GM12878 (cell line): Measurements from ENCODE around the gene CDC37. TPM values are rescaled to one million over a fixed set of nuclear protein-coding genes. Genes with fewer than 3 reads are reported as not detected.

Experiments used
- ATAC-seq: fragments of 200-7000 bp; cut with Tn5 transposase; 3 replicates; pipeline ENCODE4 v1.9.1; 2020; ENCODE audit warnings: mild to moderate bottlenecking, moderate library complexity
- BruUV-seq: library from RNA; stranded (reverse); fragments of 400-500 nt; replicated peaks from 2 replicates; lab custom pipeline; 2021; lab: Mats Ljungman, UMichigan
- CTCF ChIA-PET: fragments of 300-600 bp; sonication (Branson Sonifier 250); formaldehyde crosslinking; extraction: SDS; loops from one replicate; lab custom pipeline; 2021; ENCODE audit warnings: inconsistent platforms; lab: Yijun Ruan, JAX
- POLR2A ChIA-PET: fragments of 350-600 bp; formaldehyde crosslinking; extraction: SDS; loops from one replicate; lab custom pipeline; 2021; ENCODE audit warnings: inconsistent platforms; lab: Charles Lee
- RAD21 ChIA-PET: fragments of 300-600 bp; sonication (Branson Sonifier 250); formaldehyde crosslinking; loops from one replicate; lab custom pipeline; 2023; ENCODE audit warnings: antibody characterized with exemption; ENCODE audit not compliant: unreplicated experiment; lab: Charles Lee
- SMC1A ChIA-PET: fragments of 300-600 bp; sonication (Branson Sonifier 250); formaldehyde crosslinking; loops from one replicate; lab custom pipeline; 2023; ENCODE audit not compliant: unreplicated experiment, uncharacterized antibody; lab: Charles Lee
- DNase-seq: peaks from one replicate; pipeline ENCODE4 v3.0.0-alpha.2; 2011; ENCODE audit warnings: low read depth, low spot score
- FAIRE-seq: peaks from 3 replicates; lab custom pipeline; 2011; peaks lifted over from hg19 to GRCh38; lab: Jason Lieb, UNC
- H2AFZ ChIP-seq: 2 replicates; pipeline ENCODE4 v1.6.0; 2011; ENCODE audit warnings: low read depth, low read length, control low read depth; ENCODE audit not compliant: control insufficient read depth
- H3K27ac ChIP-seq: 2 replicates; pipeline ENCODE4 v1.5.1; 2011; ENCODE audit warnings: control low read depth; ENCODE audit not compliant: control insufficient read depth, insufficient read depth
- H3K27me3 ChIP-seq, 2 experiments: replicated peaks in 1 of 2; 2 replicates each; pipeline versions ENCODE4 v1.6.0 to v1.6.1; 2011; ENCODE audit warnings: low read length in 1 of 2; ENCODE audit not compliant: control insufficient read depth in 2 of 2, insufficient read depth in 2 of 2
- H3K36me3 ChIP-seq, 2 experiments: 2 replicates each; pipeline ENCODE4 v1.5.1; 2011; ENCODE audit warnings: low read length in 1 of 2; ENCODE audit not compliant: control insufficient read depth in 2 of 2, insufficient read depth in 2 of 2
- H3K4me1 ChIP-seq: 2 replicates; pipeline ENCODE4 v1.6.1; 2011; ENCODE audit warnings: mild to moderate bottlenecking, low read length, moderate library complexity, mixed read lengths; ENCODE audit not compliant: control insufficient read depth, insufficient read depth
- H3K4me2 ChIP-seq: 2 replicates; pipeline ENCODE4 v1.6.0; 2011; ENCODE audit warnings: control low read depth; ENCODE audit not compliant: control insufficient read depth, insufficient read depth
- H3K4me3 ChIP-seq: fragments of 200-600 bp; sonication (generic); 2 replicates; pipeline ENCODE4 v1.5.1; 2016
- H3K79me2 ChIP-seq: 2 replicates; pipeline ENCODE4 v1.6.0; 2011; ENCODE audit warnings: low read length; ENCODE audit not compliant: control insufficient read depth, insufficient read depth
- H3K9ac ChIP-seq: 2 replicates; pipeline ENCODE4 v1.8.0; 2011; ENCODE audit warnings: low read length, control low read depth, mixed read lengths; ENCODE audit not compliant: control insufficient read depth, insufficient read depth
- H3K9me3 ChIP-seq: replicated peaks from 3 replicates; pipeline ENCODE4 v1.5.1; 2011; ENCODE audit warnings: mild to moderate bottlenecking, low read length; ENCODE audit not compliant: control insufficient read depth, insufficient read depth
- H4K20me1 ChIP-seq: 2 replicates; pipeline ENCODE4 v1.6.0; 2011; ENCODE audit not compliant: control insufficient read depth, insufficient read depth
- CBX5 ChIP-seq: sonication (generic); IDR thresholded peaks from 2 replicates; pipeline ENCODE4 v1.6.1; 2016; ENCODE audit warnings: low read depth, moderate library complexity, mild to moderate bottlenecking, inconsistent platforms
- ETV6 ChIP-seq, 2 experiments: fragments of 450-650 bp in 1 of 2; IDR thresholded peaks in 1 of 2; conservative IDR thresholded peaks in 1 of 2; 2 replicates each; pipeline ENCODE4 v1.6.1; 2014; ENCODE audit warnings: antibody characterized with exemption in 1 of 2, borderline replicate concordance in 1 of 2, low read depth in 1 of 2, mild to moderate bottlenecking in 1 of 2, moderate library complexity in 1 of 2
- IKZF1 ChIP-seq: fragments of 450-650 bp; conservative IDR thresholded peaks from 2 replicates; pipeline ENCODE4 v1.6.1; 2017; ENCODE audit warnings: antibody characterized with exemption, mild to moderate bottlenecking
- NBN ChIP-seq: fragments of 450-650 bp; IDR thresholded peaks from 2 replicates; pipeline ENCODE4 v1.6.1; 2016
- NFXL1 ChIP-seq: fragments of 450-650 bp; IDR thresholded peaks from 2 replicates; pipeline ENCODE4 v1.6.1; 2017; ENCODE audit warnings: antibody characterized with exemption, mild to moderate bottlenecking, borderline replicate concordance
- PRDM15 ChIP-seq: fragments of 450-650 bp; formaldehyde crosslinking; IDR thresholded peaks from 2 replicates; pipeline ENCODE4 v1.4.0; 2020; ENCODE audit warnings: mild to moderate bottlenecking, moderate library complexity
- TCF3 ChIP-seq: IDR thresholded peaks from 2 replicates; pipeline ENCODE4 v1.6.1; 2012; ENCODE audit warnings: low read depth, mild to moderate bottlenecking, low read length, borderline replicate concordance; ENCODE audit not compliant: insufficient read depth
- WGBS: methylation state at CpG from one replicate; pipeline ENCODE4 v1.1.6; 2016; ENCODE audit warnings: low lambda C conversion rate; ENCODE audit not compliant: insufficient replicate concordance, insufficient coverage; ENCODE audit errors: missing lambda C conversion rate; 5-methylcytosine and 5-hydroxymethylcytosine counted together
- in situ Hi-C: fragments of 300-500 bp; cut with MboI; formaldehyde crosslinking; loops from 9 replicates; pipeline ENCODE4 v1.14.3; 2018; ENCODE audit warnings: mixed read lengths
- intact Hi-C: fragments of 100-400 bp; cut with micrococcal nuclease; formaldehyde crosslinking; loops from one replicate; pipeline ENCODE4 v1.14.2; 2022; ENCODE audit not compliant: unreplicated experiment
- polyA plus RNA-seq, 11 experiments: library from polyadenylated mRNA; depleted of rRNA in 4 of 11; unstranded in 6 of 11; stranded (reverse) in 5 of 11; fragments of >200 nt; fragmentation: Nextera tagmentation in 4 of 11; fragmentation: Illumina TruSeq in 1 of 11; extraction: Ambion mirVana in 4 of 11; extraction: Trizol in 1 of 11; gene quantifications; 1 replicate in 1 of 11; 2 replicates in 10 of 11; pipeline versions ENCODE4 v1.2.1 to v1.2.3, GENCODE V29; 2011 to 2016; ENCODE audit warnings: inconsistent platforms in 2 of 11, missing spikeins in 2 of 11, low read depth in 1 of 11
- total RNA-seq, 4 experiments: library from RNA; depleted of rRNA in 3 of 4; stranded (reverse); fragments of >200 nt in 3 of 4; fragmentation: Illumina TruSeq in 1 of 4; extraction: Trizol in 1 of 4; gene quantifications; 2 replicates each; pipeline versions ENCODE4 v1.2.1 to v1.2.3, GENCODE V29; 2013 to 2021

Gene CDC37
- total and polyA plus RNA-seq, 10 of the 15 experiments (the other 5 are each of a cell fraction or from before 2014, with no cell fraction given): 4.7 to 265 (median 176) TPM

GRCh38 chr19:10402441-10403038 is 802 bp downstream of the CDC37 start:
- no TSS peak for BruUV-seq
- FAIRE-seq (no peak), DNase-seq (no peak), ATAC-seq (no peak)
- TF ChIP-seq ETV6 (conservative IDR thresholded peaks at IDR 0.05 in 1 of 2, IDR thresholded peaks at IDR 0.05 in 1 of 2; ENCODE audit: borderline replicate concordance in 1 of 2, low read depth in 1 of 2) (0 out of 4 replicates have a peak, but pooled peaks of 1 of the 2 experiments have one; percentile 39), NBN (no peak), IKZF1 (peak; percentile 39)
- Histone ChIP-seq H3K9ac (peak overlapping the region; percentile 94), H3K36me3 (peaks cover 0 to 4% of the 10 kb centered on the region in 2 experiments; a peak in 3 of 4 replicates), H3K27me3 (peaks cover 0 to 3% of the 10 kb centered on the region in 2 experiments; a peak in 2 of 4 replicates), H2AFZ (no peak overlapping the region), H3K4me2 (peak overlapping the region; percentile 91), H3K9me3 (no peaks in the 10 kb centered on the region), H3K4me1 (peaks cover 27% of the 10 kb centered on the region), H3K79me2 (peaks cover 50% of the 10 kb centered on the region), H4K20me1 (0 out of 2 replicates have a peak, but pooled peaks cover 3% of the 10 kb centered on the region), H3K27ac (peak overlapping the region; percentile 82), H3K4me3 (peak overlapping the region; percentile 95)
- POLR2A ChIA-PET: interaction anchor here (0.8 to 8.3 kb wide), 6 partner anchors 16 to 305 kb away, joined by 3 to 122 read pairs (median 4); partner anchors contain the start of genes ICAM1, ICAM5 and PDE4A
- SMC1A ChIA-PET: interaction anchor here (1.0 to 7.4 kb wide), 4 partner anchors 10 to 143 kb away, joined by 4 to 124 read pairs (median 8); no protein-coding TSS in a partner anchor
- WGBS: 2% methylated on average over 15 of the region's 15 CpGs
- intact Hi-C loops (loop anchor here (1.0 to 10.0 kb wide), 4 partner anchors 22 to 165 kb away; partner anchors contain the start of genes CDKN2D, KEAP1, KRI1 and TYK2), in situ Hi-C loops (no loop called here)
- CTCF ChIA-PET: interaction anchor here (0.6 to 28.5 kb wide), 6 partner anchors 12 to 299 kb away, joined by 4 to 1053 read pairs (median 12); partner anchors contain the start of gene PDE4A
- RAD21 ChIA-PET: interaction anchor here (1.2 to 7.8 kb wide), 5 partner anchors 15 to 142 kb away, joined by 3 to 209 read pairs (median 14); partner anchors contain the start of genes ICAM1 and PDE4A

- BruUV-seq: no TSS peak
- DNase-seq (no peak), ATAC-seq (no peak), FAIRE-seq (no peak)
- H3K9ac ChIP-seq: no peak overlapping the region
- in situ Hi-C loops: no loop called here
- H3K9me3 ChIP-seq: no peaks in the 10 kb centered on the region
- peaks cover 50% of the 10 kb centered on the region for H3K79me2 ChIP-seq
- H2AFZ ChIP-seq: no peak overlapping the region
- H3K4me3 ChIP-seq: no peak overlapping the region
- POLR2A ChIA-PET: interaction anchor here (0.6 to 1.2 kb wide), 9 partner anchors 9 to 242 kb away, joined by 3 to 10 read pairs (median 4); no protein-coding TSS in a partner anchor
- H3K27me3 ChIP-seq: no peaks in the 10 kb centered on the region
- RAD21 ChIA-PET: interaction anchor here (0.6 to 1.2 kb wide), 4 partner anchors 11 to 141 kb away, joined by 3 to 6 read pairs (median 3); partner anchors contain the start of gene TYK2
- CTCF ChIA-PET: interaction anchor here (1.8 to 28.5 kb wide), 7 partner anchors 8 to 142 kb away, joined by 3 to 1053 read pairs (median 18); partner anchors contain the start of genes ICAM1, ICAM5 and PDE4A
- 0 out of 2 replicates have a peak, but pooled peaks cover 3% of the 10 kb centered on the region for H4K20me1 ChIP-seq
- peaks cover 4 to 12% of the 10 kb centered on the region in 2 experiments for H3K36me3 ChIP-seq
- H3K27ac ChIP-seq: no peak overlapping the region
- WGBS: 100% methylated on average over 6 of the region's 8 CpGs
- SMC1A ChIA-PET: interaction anchor here (1.3 to 3.0 kb wide), 6 partner anchors 16 to 166 kb away, joined by 3 to 14 read pairs (median 5); partner anchors contain the start of genes ICAM1 and KRI1
- H3K4me1 ChIP-seq: peaks cover 21% of the 10 kb centered on the region
- no peak overlapping the region for H3K4me2 ChIP-seq
- intact Hi-C loops: loop anchor here (5.0 to 10.0 kb wide), 3 partner anchors 77 to 167 kb away; partner anchors contain the start of genes CDKN2D, KEAP1 and KRI1
- TF ChIP-seq CBX5 (no peak), NFXL1 (no peak), TCF3 (no peak), PRDM15 (CRISPR knock-in tag) (no peak)
Measured at GRCh38 chr19:10399878-10400277, 3.5 kb downstream of the CDC37 start.
